CD4-positive, alpha-beta memory T cell (primary cell): ENCODE measurements around the gene ATP11C. TPM values are rescaled to one million over a fixed set of nuclear protein-coding genes. Genes with fewer than 3 reads are reported as not detected.
A peak's percentile ranks its signal among the peaks of the same experiment; 100 is the strongest.

Experiments used
- CTCF ChIA-PET: fragments of 350-600 bp; sonication (Branson Sonifier 250); formaldehyde crosslinking; loops from one replicate; lab custom pipeline; 2021; ENCODE audit warnings: inconsistent platforms; ENCODE audit not compliant: partially characterized antibody; lab: Charles Lee
- POLR2A ChIA-PET: fragments of 350-600 bp; sonication (Branson Sonifier 250); formaldehyde crosslinking; loops from one replicate; lab custom pipeline; 2021; ENCODE audit not compliant: partially characterized antibody; lab: Charles Lee
- DNase-seq, 5 donors: peaks; one replicate each; pipeline versions ENCODE4 v3.0.0 to v3.0.0-alpha.2; 2020 to 2022; ENCODE audit warnings: mixed read lengths in 1 of 5
- H3K27ac ChIP-seq: one replicate; pipeline ENCODE4 v1.7.0; 2013; ENCODE audit warnings: low read depth, low read length
- H3K27me3 ChIP-seq: 2 replicates; pipeline ENCODE4 v1.7.0; 2013; ENCODE audit warnings: mild to moderate bottlenecking, low read length, moderate library complexity; ENCODE audit not compliant: insufficient read depth
- H3K36me3 ChIP-seq: 2 replicates; pipeline ENCODE4 v1.7.0; 2013; ENCODE audit warnings: mild to moderate bottlenecking, low read length, moderate library complexity; ENCODE audit not compliant: insufficient read depth
- H3K4me1 ChIP-seq: 2 replicates; pipeline ENCODE4 v1.7.0; 2013; ENCODE audit warnings: mild to moderate bottlenecking, low read length, moderate library complexity; ENCODE audit not compliant: insufficient read depth
- H3K4me3 ChIP-seq, 2 donors: one replicate each; pipeline ENCODE4 v1.7.0; 2013; ENCODE audit warnings: low read length in 2 of 2, mild to moderate bottlenecking in 1 of 2
- H3K9me3 ChIP-seq, 2 donors: one replicate each; pipeline ENCODE4 v1.7.0; 2013; ENCODE audit warnings: low read length in 2 of 2, control low read depth in 1 of 2; ENCODE audit not compliant: control insufficient read depth in 1 of 2
- H3K27ac Mint-ChIP-seq, 7 donors: one replicate each; pipeline ENCODE4 v1.8.0; 2020 to 2021; ENCODE audit warnings: mixed read lengths in 7 of 7, mild to moderate bottlenecking in 6 of 7, inconsistent platforms in 3 of 7, moderate library complexity in 3 of 7
- H3K27me3 Mint-ChIP-seq, 2 donors: one replicate each; pipeline ENCODE4 v1.8.0; 2020 to 2021; ENCODE audit warnings: mixed read lengths in 2 of 2
- H3K36me3 Mint-ChIP-seq, 2 donors: one replicate each; pipeline ENCODE4 v1.8.0; 2020 to 2021; ENCODE audit warnings: mixed read lengths in 2 of 2, inconsistent platforms in 1 of 2, mild to moderate bottlenecking in 1 of 2
- H3K4me1 Mint-ChIP-seq, 4 donors: one replicate each; pipeline ENCODE4 v1.8.0; 2020 to 2021; ENCODE audit warnings: mixed read lengths in 4 of 4, mild to moderate bottlenecking in 1 of 4
- H3K4me3 Mint-ChIP-seq, 8 donors: one replicate each; pipeline ENCODE4 v1.8.0; 2020 to 2021; ENCODE audit warnings: mixed read lengths in 8 of 8, mild to moderate bottlenecking in 7 of 8, moderate library complexity in 6 of 8, inconsistent platforms in 3 of 8
- H3K9me3 Mint-ChIP-seq, 8 donors: one replicate each; pipeline ENCODE4 v1.8.0; 2020 to 2021; ENCODE audit warnings: mixed read lengths in 8 of 8, mild to moderate bottlenecking in 5 of 8, inconsistent platforms in 3 of 8, moderate library complexity in 1 of 8
- intact Hi-C: fragments of 100-400 bp; cut with micrococcal nuclease; formaldehyde crosslinking; loops from one replicate; pipeline ENCODE4 v1.15.1; 2023
- polyA plus RNA-seq, 2 donors: library from polyadenylated mRNA; unstranded; fragments of 300-500 nt; fragmentation: Illumina TruSeq; gene quantifications; one replicate each; pipeline ENCODE4 v1.2.3, GENCODE V29; 2021
- total RNA-seq, 2 experiments: library from RNA; stranded (reverse); gene quantifications; one replicate each; pipeline ENCODE4 v1.2.3, GENCODE V29; 2021

Gene ATP11C
- total and polyA plus RNA-seq, 4 experiments from 2014 or later, result 3.4 to 25.6 (median 14.9) TPM

GRCh38 chrX:139907078-139907477 is 25.8 kb downstream of the ATP11C start:
- Histone ChIP-seq H3K4me3 (no peak overlapping the region), H3K27me3 (no peaks in the 10 kb centered on the region), H3K36me3 (no peaks in the 10 kb centered on the region), H3K27ac (no peak overlapping the region), H3K9me3 (no peaks in the 10 kb centered on the region), H3K4me1 (peaks cover 5% of the 10 kb centered on the region)
- no peak overlapping the region for H3K27ac Mint-ChIP-seq
- H3K9me3 Mint-ChIP-seq, result no peaks in the 10 kb centered on the region
- no peak for DNase-seq
- intact Hi-C loops, result no loop called here
- H3K27me3 Mint-ChIP-seq, result no peaks in the 10 kb centered on the region
- peaks cover 7 to 34% (median 20%) of the 10 kb centered on the region in 4 donors for H3K4me1 Mint-ChIP-seq
- POLR2A ChIA-PET, result no interaction called here
- CTCF ChIA-PET, result no interaction called here
- H3K36me3 Mint-ChIP-seq, result peaks cover 0 to 1% of the 10 kb centered on the region in 2 donors
- H3K4me3 Mint-ChIP-seq, result no peak overlapping the region

GRCh38 chrX:139905743-139906142 is 27.1 kb downstream of the ATP11C start:
- POLR2A ChIA-PET, result no interaction called here
- intact Hi-C loops, result no loop called here
- no peaks in the 10 kb centered on the region for H3K27me3 Mint-ChIP-seq
- H3K4me3 Mint-ChIP-seq, result no peak overlapping the region
- no peak overlapping the region for H3K27ac Mint-ChIP-seq
- Histone ChIP-seq H3K27me3 (no peaks in the 10 kb centered on the region), H3K4me1 (peaks cover 5% of the 10 kb centered on the region), H3K4me3 (no peak overlapping the region), H3K36me3 (no peaks in the 10 kb centered on the region), H3K9me3 (no peaks in the 10 kb centered on the region), H3K27ac (no peak overlapping the region)
- H3K36me3 Mint-ChIP-seq, result no peaks in the 10 kb centered on the region
- DNase-seq, result peak in 1 of 5 donors; percentile 5
- CTCF ChIA-PET, result no interaction called here
- peaks cover 5 to 27% (median 18%) of the 10 kb centered on the region in 4 donors for H3K4me1 Mint-ChIP-seq
- no peaks in the 10 kb centered on the region for H3K9me3 Mint-ChIP-seq

- no peaks in the 10 kb centered on the region for H3K9me3 ChIP-seq
- intact Hi-C loops, result no loop called here
- Mint-ChIP-seq H3K27ac (no peak overlapping the region), H3K36me3 (no peaks in the 10 kb centered on the region), H3K9me3 (no peaks in the 10 kb centered on the region), H3K4me1 (peaks cover 5 to 26% (median 17%) of the 10 kb centered on the region in 4 donors), H3K4me3 (no peak overlapping the region), H3K27me3 (no peaks in the 10 kb centered on the region)
- no peak for DNase-seq
- H3K4me3 ChIP-seq, result no peak overlapping the region
- CTCF ChIA-PET, result no interaction called here
- POLR2A ChIA-PET, result no interaction called here
- H3K27me3 ChIP-seq, result no peaks in the 10 kb centered on the region
- no peaks in the 10 kb centered on the region for H3K36me3 ChIP-seq
- peaks cover 5% of the 10 kb centered on the region for H3K4me1 ChIP-seq
- no peak overlapping the region for H3K27ac ChIP-seq
These were observed 27.8 kb downstream of the ATP11C start for GRCh38 chrX:139905051-139905450.

GRCh38 chrX:139903210-139903609 is 29.6 kb downstream of the ATP11C start:
- no peaks in the 10 kb centered on the region for H3K27me3 Mint-ChIP-seq
- Histone ChIP-seq H3K36me3 (no peaks in the 10 kb centered on the region), H3K9me3 (no peaks in the 10 kb centered on the region), H3K27me3 (no peaks in the 10 kb centered on the region), H3K4me3 (no peak overlapping the region), H3K4me1 (peaks cover 5% of the 10 kb centered on the region), H3K27ac (no peak overlapping the region)
- H3K4me3 Mint-ChIP-seq, result no peak overlapping the region
- DNase-seq, result no peak
- H3K9me3 Mint-ChIP-seq, result no peaks in the 10 kb centered on the region
- H3K27ac Mint-ChIP-seq, result no peak overlapping the region
- peaks cover 0 to 4% of the 10 kb centered on the region in 2 donors for H3K36me3 Mint-ChIP-seq
- intact Hi-C loops, result no loop called here
- ChIA-PET CTCF (interaction anchor here (0.6 kb wide), 1 partner anchor 29 kb away, joined by 3 read pairs; no protein-coding TSS in a partner anchor), POLR2A (no interaction called here)
- H3K4me1 Mint-ChIP-seq, result peaks cover 5 to 19% (median 16%) of the 10 kb centered on the region in 4 donors

- no peak overlapping the region for H3K4me3 Mint-ChIP-seq
- Histone ChIP-seq H3K27ac (no peak overlapping the region), H3K9me3 (no peaks in the 10 kb centered on the region), H3K27me3 (no peaks in the 10 kb centered on the region), H3K36me3 (no peaks in the 10 kb centered on the region), H3K4me1 (peaks cover 5% of the 10 kb centered on the region), H3K4me3 (no peak overlapping the region)
- ChIA-PET CTCF (no interaction called here), POLR2A (no interaction called here)
- no peak for DNase-seq
- peaks cover 0 to 4% of the 10 kb centered on the region in 2 donors for H3K36me3 Mint-ChIP-seq
- H3K9me3 Mint-ChIP-seq, result no peaks in the 10 kb centered on the region
- no peak overlapping the region for H3K27ac Mint-ChIP-seq
- peaks cover 5 to 14% (median 13%) of the 10 kb centered on the region in 4 donors for H3K4me1 Mint-ChIP-seq
- intact Hi-C loops, result no loop called here
- H3K27me3 Mint-ChIP-seq, result no peaks in the 10 kb centered on the region
These were observed 30.3 kb downstream of the ATP11C start for GRCh38 chrX:139902559-139902958.

- no peak for DNase-seq
- CTCF ChIA-PET, result no interaction called here
- Mint-ChIP-seq H3K36me3 (peaks cover 0 to 5% of the 10 kb centered on the region in 2 donors), H3K4me1 (peaks cover 0 to 12% (median 7%) of the 10 kb centered on the region in 4 donors), H3K4me3 (no peak overlapping the region), H3K27me3 (no peaks in the 10 kb centered on the region), H3K27ac (no peak overlapping the region), H3K9me3 (no peaks in the 10 kb centered on the region)
- Histone ChIP-seq H3K4me1 (no peaks in the 10 kb centered on the region), H3K36me3 (no peaks in the 10 kb centered on the region), H3K9me3 (no peaks in the 10 kb centered on the region), H3K27ac (no peak overlapping the region), H3K4me3 (no peak overlapping the region), H3K27me3 (no peaks in the 10 kb centered on the region)
- intact Hi-C loops, result no loop called here
- POLR2A ChIA-PET, result no interaction called here
These were observed 34.5 kb downstream of the ATP11C start for GRCh38 chrX:139898334-139898733.

- Histone ChIP-seq H3K27me3 (no peaks in the 10 kb centered on the region), H3K36me3 (no peaks in the 10 kb centered on the region), H3K4me3 (no peak overlapping the region), H3K4me1 (no peaks in the 10 kb centered on the region), H3K27ac (no peak overlapping the region), H3K9me3 (no peaks in the 10 kb centered on the region)
- H3K4me3 Mint-ChIP-seq, result no peak overlapping the region
- peaks cover 0 to 2% of the 10 kb centered on the region in 2 donors for H3K36me3 Mint-ChIP-seq
- peaks cover 6 to 36% (median 14%) of the 10 kb centered on the region in 4 donors for H3K4me1 Mint-ChIP-seq
- H3K27ac Mint-ChIP-seq, result no peak overlapping the region
- POLR2A ChIA-PET, result no interaction called here
- intact Hi-C loops, result no loop called here
- H3K9me3 Mint-ChIP-seq, result no peaks in the 10 kb centered on the region
- DNase-seq, result no peak
- H3K27me3 Mint-ChIP-seq, result no peaks in the 10 kb centered on the region
- CTCF ChIA-PET, result no interaction called here
These were observed 40.3 kb downstream of the ATP11C start for GRCh38 chrX:139892512-139892911.
